HepG2 (cell line): ENCODE results near the gene ZNF225. TPM values are rescaled to one million over a fixed set of nuclear protein-coding genes. Genes with fewer than 3 reads are reported as not detected.

Experiments used
- CCAR2 ChIP-seq: fragments of 200-400 bp; formaldehyde crosslinking; optimal IDR thresholded peaks from 2 replicates; pipeline ENCODE3; 2018; ENCODE audit warnings: low read depth, mild to moderate bottlenecking, low read length, moderate library complexity
- ESRRA ChIP-seq: sonication (generic); formaldehyde crosslinking; IDR thresholded peaks from 2 replicates; pipeline ENCODE4 v1.5.1; 2020; ENCODE audit warnings: mild to moderate bottlenecking, low read depth, missing genetic modification reagents
- ETV6 ChIP-seq: sonication (generic); formaldehyde crosslinking; conservative IDR thresholded peaks from 2 replicates; pipeline ENCODE4 v1.4.0; 2020; ENCODE audit warnings: missing genetic modification reagents
- HNF4A ChIP-seq: sonication (generic); formaldehyde crosslinking; IDR thresholded peaks from 2 replicates; pipeline ENCODE4 v1.4.0; 2020; ENCODE audit warnings: missing genetic modification reagents
- KDM5B ChIP-seq: sonication (generic); formaldehyde crosslinking; IDR thresholded peaks from 2 replicates; pipeline ENCODE4 v1.4.0; 2020; ENCODE audit warnings: missing genetic modification reagents, mild to moderate bottlenecking, borderline replicate concordance
- KLF12 ChIP-seq: sonication (generic); formaldehyde crosslinking; IDR thresholded peaks from 2 replicates; pipeline ENCODE4 v1.4.0; 2020; ENCODE audit warnings: missing genetic modification reagents, borderline replicate concordance
- MXD1 ChIP-seq: sonication (generic); formaldehyde crosslinking; IDR thresholded peaks from 2 replicates; pipeline ENCODE4 v1.4.0; 2020; ENCODE audit warnings: mild to moderate bottlenecking, missing genetic modification reagents
- NPAS2 ChIP-seq: sonication (generic); formaldehyde crosslinking; IDR thresholded peaks from 2 replicates; pipeline ENCODE4 v1.8.0; 2022; ENCODE audit warnings: mild to moderate bottlenecking, missing genetic modification reagents, borderline replicate concordance
- ONECUT2 ChIP-seq: sonication (generic); formaldehyde crosslinking; IDR thresholded peaks from 2 replicates; pipeline ENCODE4 v1.4.0; 2020; ENCODE audit warnings: missing genetic modification reagents
- PAWR ChIP-seq: sonication (generic); formaldehyde crosslinking; IDR thresholded peaks from 2 replicates; pipeline ENCODE4 v1.4.0; 2020; ENCODE audit warnings: missing genetic modification reagents, mild to moderate bottlenecking, borderline replicate concordance
- PPARG ChIP-seq: conservative IDR thresholded peaks from 2 replicates; pipeline ENCODE4 v1.6.1; 2016; ENCODE audit warnings: missing biosample characterization, missing genetic modification reagents
- RAD51 ChIP-seq: fragments of 450-650 bp; IDR thresholded peaks from 2 replicates; pipeline ENCODE4 v1.6.1; 2016; ENCODE audit warnings: borderline replicate concordance
- RFXAP ChIP-seq: sonication (generic); formaldehyde crosslinking; IDR thresholded peaks from 2 replicates; pipeline ENCODE4 v1.4.0; 2020; ENCODE audit warnings: missing genetic modification reagents, borderline replicate concordance
- SRSF4 ChIP-seq: fragments of 200-400 bp; formaldehyde crosslinking; IDR thresholded peaks from one replicate; pipeline ENCODE4 v1.6.1; 2018; ENCODE audit warnings: mild to moderate bottlenecking, low read depth, low read length, moderate library complexity; ENCODE audit not compliant: poor library complexity, severe bottlenecking
- TFAP4 ChIP-seq: sonication (generic); IDR thresholded peaks from 2 replicates; pipeline ENCODE4 v1.6.1; 2016; ENCODE audit warnings: low read depth, borderline replicate concordance
- WIZ ChIP-seq: sonication (generic); formaldehyde crosslinking; IDR thresholded peaks from 2 replicates; pipeline ENCODE4 v1.5.1; 2020; ENCODE audit warnings: mild to moderate bottlenecking, missing genetic modification reagents
- ZFAT ChIP-seq: sonication (generic); formaldehyde crosslinking; conservative IDR thresholded peaks from 2 replicates; pipeline ENCODE4 v1.8.1; 2023; ENCODE audit warnings: missing genetic modification reagents, inconsistent platforms
- ZFP90 ChIP-seq: sonication (generic); formaldehyde crosslinking; IDR thresholded peaks from 2 replicates; pipeline ENCODE4 v1.8.0; 2022; ENCODE audit warnings: missing genetic modification reagents, mild to moderate bottlenecking, inconsistent platforms, borderline replicate concordance
- ZMAT3 ChIP-seq: sonication (generic); formaldehyde crosslinking; conservative IDR thresholded peaks from 2 replicates; pipeline ENCODE4 v1.7.0; 2021; ENCODE audit warnings: missing genetic modification reagents
- ZNF12 ChIP-seq: sonication (generic); formaldehyde crosslinking; IDR thresholded peaks from 2 replicates; pipeline ENCODE4 v1.5.0; 2020; ENCODE audit warnings: missing genetic modification reagents
- ZNF136 ChIP-seq: sonication (generic); formaldehyde crosslinking; IDR thresholded peaks from 2 replicates; pipeline ENCODE4 v1.8.1; 2022; ENCODE audit warnings: low read depth, mild to moderate bottlenecking, moderate library complexity, missing genetic modification reagents
- ZNF207 ChIP-seq: fragments of 450-650 bp; IDR thresholded peaks from 2 replicates; pipeline ENCODE4 v1.6.1; 2016; ENCODE audit warnings: antibody characterized with exemption, borderline replicate concordance
- ZNF501 ChIP-seq: sonication (generic); formaldehyde crosslinking; IDR thresholded peaks from 2 replicates; pipeline ENCODE4 v1.5.1; 2020; ENCODE audit warnings: mild to moderate bottlenecking, moderate library complexity, missing genetic modification reagents
- ZNF660 ChIP-seq: sonication (generic); formaldehyde crosslinking; IDR thresholded peaks from 2 replicates; pipeline ENCODE4 v1.5.1; 2020; ENCODE audit warnings: mild to moderate bottlenecking, low read depth, missing genetic modification reagents, borderline replicate concordance
- ZNF672 ChIP-seq: sonication (generic); formaldehyde crosslinking; IDR thresholded peaks from 2 replicates; pipeline ENCODE4 v1.8.1; 2022; ENCODE audit warnings: missing genetic modification reagents
- ZUFSP ChIP-seq: sonication (generic); formaldehyde crosslinking; IDR thresholded peaks from 2 replicates; pipeline ENCODE4 v1.9.0; 2021; ENCODE audit warnings: missing genetic modification reagents, mild to moderate bottlenecking, borderline replicate concordance
- polyA plus RNA-seq, 8 experiments: library from polyadenylated mRNA; depleted of rRNA in 3 of 8; stranded (reverse) in 7 of 8; unstranded in 1 of 8; fragments of >200 nt; fragmentation: Illumina TruSeq in 4 of 8; extraction: Trizol in 4 of 8; gene quantifications; 2 replicates each; pipeline versions ENCODE4 v1.2.1 to v1.2.3, GENCODE V29; 2011 to 2016; ENCODE audit warnings: low read depth in 4 of 8, missing spikeins in 1 of 8, mixed read lengths in 1 of 8; ENCODE audit not compliant: insufficient read depth in 1 of 8
- total RNA-seq, 5 experiments: library from RNA; depleted of rRNA; stranded (reverse); fragments of >200 nt; fragmentation: Illumina TruSeq; extraction: Trizol; gene quantifications; 2 replicates each; pipeline ENCODE4 v1.2.3, GENCODE V29; 2016; ENCODE audit warnings: low read depth in 1 of 5
- TF ChIP-seq, protein P1 (sequence below): sonication (generic); formaldehyde crosslinking; IDR thresholded peaks from 2 replicates; pipeline ENCODE4 v1.8.1; 2023; ENCODE audit warnings: missing genetic modification reagents, mild to moderate bottlenecking, borderline replicate concordance
- TF ChIP-seq, protein P2 (sequence below): IDR thresholded peaks from 2 replicates; pipeline ENCODE4 v1.6.1; 2016; ENCODE audit warnings: mild to moderate bottlenecking, missing biosample characterization, missing genetic modification reagents

The ZNF225 gene
- total and polyA plus RNA-seq, 2 of the 13 experiments (the other 11 are each of a cell fraction or from before 2014, with no cell fraction given), result 0.87 to 3.3 TPM

DNA sequence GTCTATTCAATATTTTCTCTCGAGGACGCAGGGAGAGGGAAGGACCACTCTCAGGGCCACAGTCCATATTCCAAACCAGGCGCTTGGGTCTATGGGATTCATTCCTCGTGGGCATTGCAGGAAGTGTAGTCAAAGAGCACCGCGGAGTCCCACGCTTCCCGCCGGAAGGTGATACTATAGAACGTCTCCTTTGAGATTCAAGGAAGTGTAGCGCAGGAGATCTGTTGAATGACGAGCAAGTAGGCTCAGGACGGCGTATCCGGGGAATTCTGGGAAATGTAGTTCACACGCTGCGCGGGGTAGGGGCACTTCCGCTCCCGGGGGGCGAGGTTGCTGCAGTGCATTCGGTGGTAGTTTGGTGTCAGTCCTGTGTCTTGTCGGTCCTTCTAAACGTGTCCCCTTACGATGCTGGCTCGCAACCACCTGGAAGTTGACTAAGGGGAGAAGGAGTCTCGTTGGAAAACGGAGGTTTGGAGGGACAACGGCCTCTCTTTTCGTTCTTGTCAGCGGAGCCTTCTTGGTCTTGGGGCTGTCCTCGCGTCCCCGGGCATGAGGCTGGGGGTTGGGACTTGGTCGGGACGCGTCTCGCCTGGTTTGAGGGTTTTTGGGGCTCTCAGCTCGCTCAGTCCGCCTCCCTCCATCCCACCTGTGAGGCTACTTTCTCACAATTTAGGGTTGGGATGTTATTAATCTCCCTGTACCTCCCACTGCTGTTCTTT, 41.2 kb upstream of the ZNF225 start, which contains the start of gene ZNF284 (continued):
- TF ChIP-seq ZFP90 (no peak; the same call in 1 of the 2 replicates), SRSF4 (no peak), KDM5B (CRISPR knock-in tag) (peak; percentile 19; the same call in 1 of the 2 replicates), ZFAT (CRISPR knock-in tag) (no peak), HNF4A (no peak; the same call in 1 of the 2 replicates), ZNF501 (CRISPR knock-in tag) (peak; percentile 73; the same call in 1 of the 2 replicates), ONECUT2 (CRISPR knock-in tag) (no peak), PAWR (CRISPR knock-in tag) (no peak), ETV6 (CRISPR knock-in tag) (0 out of 2 replicates have a peak, but pooled peaks have one; percentile 47), ZNF660 (CRISPR knock-in tag) (no peak), ZMAT3 (CRISPR knock-in tag) (no peak), ZNF672 (CRISPR knock-in tag) (no peak), WIZ (CRISPR knock-in tag) (no peak), NPAS2 (CRISPR knock-in tag) (no peak), ZUFSP (CRISPR knock-in tag) (no peak), ESRRA (CRISPR knock-in tag) (no peak), RFXAP (CRISPR knock-in tag) (no peak; the same call in 1 of the 2 replicates), TFAP4 (no peak), CCAR2 (no peak), ZNF207 (no peak), RAD51 (no peak), ZNF136 (0 out of 2 replicates have a peak, but pooled peaks have one; percentile 36), PPARG (CRISPR knock-in tag) (no peak), ZNF12 (CRISPR knock-in tag) (0 out of 2 replicates have a peak, but pooled peaks have one; percentile 46), MXD1 (CRISPR knock-in tag) (no peak), KLF12 (CRISPR knock-in tag) (no peak)
- TF ChIP-seq, protein P1, sequence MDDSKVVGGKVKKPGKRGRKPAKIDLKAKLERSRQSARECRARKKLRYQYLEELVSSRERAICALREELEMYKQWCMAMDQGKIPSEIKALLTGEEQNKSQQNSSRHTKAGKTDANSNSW (CRISPR knock-in tag), result no peak
- TF ChIP-seq, protein P2, sequence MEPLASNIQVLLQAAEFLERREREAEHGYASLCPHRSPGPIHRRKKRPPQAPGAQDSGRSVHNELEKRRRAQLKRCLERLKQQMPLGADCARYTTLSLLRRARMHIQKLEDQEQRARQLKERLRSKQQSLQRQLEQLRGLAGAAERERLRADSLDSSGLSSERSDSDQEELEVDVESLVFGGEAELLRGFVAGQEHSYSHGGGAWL (CRISPR knock-in tag), result peak; percentile 69; the same call in 1 of the 2 replicates
